HFF-Myc (cell line): Measurements from ENCODE around the gene RNF223.

ENCODE experiments used
- DNase-seq: peaks from one replicate; pipeline ENCODE4 v3.0.0-alpha.2; 2011; ENCODE audit warnings: low read depth; ENCODE audit errors: extremely low read depth
- H3K4me3 ChIP-seq: replicated peaks from 2 replicates; pipeline ENCODE4 v1.5.1; 2011; ENCODE audit warnings: low read depth, mild to moderate bottlenecking, control low read depth, low read length
- CTCF ChIP-seq: IDR thresholded peaks from 2 replicates; pipeline ENCODE4 v1.5.1; 2012; ENCODE audit warnings: mild to moderate bottlenecking, low read depth, low read length, control low read depth; ENCODE audit errors: missing control alignments

The RNF223 gene

GRCh38 chr1:1041092-1041523 is 33.0 kb downstream of the RNF223 start:
- no peak for TF ChIP-seq CTCF
- no peak overlapping the region for H3K4me3 ChIP-seq
- DNase-seq = no peak

GRCh38 chr1:1040004-1040991 is 33.8 kb downstream of the RNF223 start:
- H3K4me3 ChIP-seq = no peak overlapping the region
- no peak for DNase-seq
- TF ChIP-seq CTCF = no peak

GRCh38 chr1:1039145-1039910 is 34.8 kb downstream of the RNF223 start:
- no peak overlapping the region for H3K4me3 ChIP-seq
- no peak for DNase-seq
- TF ChIP-seq CTCF = no peak

DNA sequence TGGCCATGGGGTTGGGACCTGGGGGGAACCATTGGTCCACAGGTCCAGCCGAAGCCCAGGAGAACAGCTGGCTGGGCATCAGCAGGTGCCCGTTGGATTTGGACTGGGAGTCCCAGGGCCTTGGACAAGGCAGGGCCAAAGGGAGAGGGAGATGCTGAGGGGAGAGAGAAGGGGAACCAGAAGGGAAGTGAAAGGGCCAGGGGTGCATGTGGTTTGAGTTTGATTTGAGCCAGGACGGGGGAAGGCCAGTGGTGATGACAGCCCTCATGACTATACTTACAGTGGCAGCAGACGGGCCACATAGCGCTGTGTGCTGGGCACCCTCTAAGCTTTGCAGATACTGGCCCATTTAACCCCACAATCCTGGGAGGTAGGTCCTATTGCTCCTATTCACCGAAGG is 35.4 kb downstream of the RNF223 start:
- H3K4me3 ChIP-seq = no peak overlapping the region
- TF ChIP-seq CTCF = no peak
- DNase-seq = no peak

- no peak for TF ChIP-seq CTCF
- no peak overlapping the region for H3K4me3 ChIP-seq
- no peak for DNase-seq
These were observed 36.5 kb downstream of the RNF223 start for GRCh38 chr1:1037366-1038327.
